Renal cortical epithelial cell (primary cell): ENCODE data around the gene MAGEA10. TPM values are rescaled to one million over a fixed set of nuclear protein-coding genes. Genes with fewer than 3 reads are reported as not detected.
"Not testable (repeated sequence)": the region's sequence is repeated elsewhere in the genome, so short reads cannot be mapped to it uniquely, and the experiment has no call there.

Source experiments
- DNase-seq: peaks from one replicate; pipeline ENCODE4 v3.0.0-alpha.2; 2011; ENCODE audit warnings: low read depth
- total RNA-seq: library from RNA; depleted of rRNA; stranded (reverse); fragments of >200 nt; gene quantifications from 2 replicates; pipeline ENCODE4 v1.2.3, GENCODE V29; 2014

Gene MAGEA10
- total RNA-seq = not detected in 2 replicates

DNA sequence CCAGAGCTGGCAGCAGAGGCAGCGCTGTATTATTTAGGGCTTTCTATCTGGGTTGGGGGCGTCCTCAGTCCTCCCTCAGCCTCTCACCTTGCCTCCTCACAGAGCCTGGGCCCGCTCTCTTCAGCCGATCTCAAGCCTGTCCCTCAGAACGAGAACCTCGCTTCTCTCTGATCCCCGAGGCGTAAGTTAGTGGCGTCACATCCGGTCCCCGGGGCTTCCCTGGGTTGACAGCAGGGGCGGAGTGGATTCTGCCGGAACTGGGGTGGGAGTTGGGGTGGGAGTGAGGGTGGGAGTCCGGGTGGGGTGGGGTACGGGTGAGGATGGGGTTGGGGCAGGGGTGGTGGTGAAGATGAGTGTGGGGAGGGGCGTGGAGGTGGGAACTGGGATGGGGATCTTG is at the start of gene MAGEA10:
MAGEA10 (minus strand) TSS at position 190 of the 397 bp plus-strand sequence. CDS start 2,957 bp downstream, outside the sequence.
- DNase-seq = no peak

DNA sequence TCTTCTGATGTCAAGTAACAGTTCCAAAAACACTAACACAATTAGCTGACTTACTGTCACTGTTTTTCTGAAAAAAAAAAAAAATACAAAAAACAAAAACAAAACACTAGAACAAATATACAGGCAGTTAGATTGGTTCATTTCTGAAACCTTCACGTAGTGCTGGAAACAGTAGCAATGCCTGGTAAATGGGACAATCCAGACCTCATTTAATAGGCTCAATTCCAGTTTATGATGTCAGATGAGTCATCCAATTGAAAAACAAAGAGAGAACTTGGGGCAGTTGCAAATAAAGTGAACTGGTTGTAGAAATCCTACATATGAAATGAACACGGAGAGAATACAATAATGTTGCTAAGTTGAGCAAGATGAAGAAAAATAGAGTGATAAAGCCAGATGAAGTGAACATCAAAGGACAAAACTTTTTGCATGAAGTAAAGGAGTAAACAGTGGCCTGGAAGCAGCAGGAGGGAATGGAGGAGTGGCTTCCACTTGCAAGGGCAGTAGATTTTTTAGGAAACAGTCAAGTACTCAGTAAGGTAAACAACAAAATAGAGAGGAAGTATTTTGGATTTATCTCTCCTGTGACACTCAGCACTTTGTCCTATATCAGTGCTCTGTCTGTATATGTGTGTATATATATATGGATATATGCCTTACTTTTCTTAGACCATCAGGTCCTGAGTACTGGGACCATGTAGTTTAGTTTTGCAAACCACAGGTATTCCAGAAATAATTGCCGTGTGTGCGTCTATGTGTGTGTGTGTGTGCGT is 39.3 kb upstream of the MAGEA10 start:
- DNase-seq = no peak

DNA sequence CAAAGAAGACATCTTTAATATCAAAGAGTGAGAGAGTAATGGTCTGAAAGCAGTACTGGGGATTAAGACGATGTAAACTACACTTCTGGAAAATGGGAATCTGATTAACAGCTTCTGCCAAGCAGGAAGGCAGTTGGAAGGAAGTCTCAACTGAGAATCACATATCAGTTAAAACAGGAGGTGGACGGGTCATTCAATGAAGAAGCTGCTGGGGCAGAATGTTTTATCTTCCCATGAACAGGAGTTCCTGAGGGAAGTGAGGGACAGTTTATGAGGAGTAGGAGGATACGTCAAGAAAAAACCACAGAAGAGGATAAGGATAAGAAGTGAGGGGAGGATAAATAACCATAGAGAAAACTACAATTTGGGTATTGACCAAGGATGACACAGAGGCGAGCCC is 38.7 kb upstream of the MAGEA10 start:
- DNase-seq = no peak

GRCh38 chrX:152175892-152176291 is 37.5 kb upstream of the MAGEA10 start:
- DNase-seq = not testable (repeated sequence)

- DNase-seq = not testable (repeated sequence)
Measured at GRCh38 chrX:152173923-152174322, 35.5 kb upstream of the MAGEA10 start.

DNA sequence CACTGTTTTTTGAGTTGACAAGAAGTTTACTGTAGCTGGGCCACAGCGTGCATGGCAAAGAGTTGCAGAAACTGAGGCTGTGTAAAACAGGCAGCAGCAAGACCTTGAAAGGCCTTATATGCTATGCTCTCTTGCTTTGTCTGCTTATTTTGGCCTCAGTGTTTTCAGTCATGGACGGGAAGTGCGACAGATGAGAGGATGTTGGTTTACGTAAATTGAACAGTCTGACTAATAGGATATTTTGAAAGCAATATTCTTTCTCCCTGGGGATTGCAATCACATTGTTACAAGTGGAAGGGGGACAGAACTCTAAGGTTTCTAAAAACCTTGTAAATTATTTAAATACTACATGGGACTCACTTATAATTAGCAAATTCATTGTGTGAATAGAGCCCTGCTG is 32.2 kb upstream of the MAGEA10 start:
- DNase-seq = no peak

- DNase-seq = no peak
Measured at GRCh38 chrX:152165033-152165743, 26.8 kb upstream of the MAGEA10 start.

DNA sequence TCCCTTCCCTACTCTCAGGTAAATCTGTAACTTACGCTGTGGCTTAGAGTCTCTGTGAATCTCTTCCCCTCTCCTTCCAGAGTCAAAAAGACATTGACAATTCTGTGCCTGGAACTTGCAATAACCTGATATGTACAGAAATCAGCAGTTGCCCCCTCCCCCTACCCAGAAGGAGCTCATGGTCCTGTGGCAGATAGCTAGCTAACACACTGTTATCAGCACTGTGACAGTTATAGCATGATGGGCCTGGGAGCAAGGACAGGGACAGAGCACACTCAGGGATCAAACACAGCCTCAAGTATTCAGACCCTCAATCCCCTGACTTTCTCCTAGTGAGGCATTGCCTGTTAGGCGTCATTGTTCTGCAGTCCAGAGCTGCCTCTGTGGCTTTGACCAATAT is 18.7 kb upstream of the MAGEA10 start:
- DNase-seq = no peak

DNA sequence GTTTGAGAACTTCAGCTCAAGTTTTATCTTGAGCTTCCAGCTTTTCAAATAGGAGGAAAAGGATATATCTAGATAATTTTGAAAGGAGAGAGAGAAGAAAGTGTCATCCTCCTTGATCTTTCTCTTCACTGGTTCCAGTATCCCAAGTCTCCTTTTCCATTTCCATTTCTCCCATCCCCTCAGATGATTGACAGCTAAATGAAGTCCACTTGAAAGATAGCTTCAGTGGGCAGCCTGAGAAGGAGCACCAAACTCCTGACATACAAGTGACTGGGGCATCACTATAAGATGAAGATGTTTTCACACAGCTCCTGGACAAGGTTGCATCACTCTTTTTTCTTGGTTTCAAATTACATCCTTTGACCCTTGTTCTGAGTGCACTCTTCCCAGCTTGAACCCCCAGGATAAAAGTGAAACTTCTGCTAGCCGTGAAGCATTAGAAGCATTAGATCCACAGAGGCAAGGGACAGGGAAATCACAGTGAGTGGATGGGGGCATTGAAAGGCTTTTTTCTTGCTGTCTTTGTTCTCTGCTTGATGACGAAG is 17.5 kb upstream of the MAGEA10 start:
- DNase-seq = no peak

- DNase-seq = no peak
Measured at GRCh38 chrX:152154050-152154449, 15.7 kb upstream of the MAGEA10 start.

GRCh38 chrX:152151256-152151655 is 12.9 kb upstream of the MAGEA10 start:
- DNase-seq = no peak

DNA sequence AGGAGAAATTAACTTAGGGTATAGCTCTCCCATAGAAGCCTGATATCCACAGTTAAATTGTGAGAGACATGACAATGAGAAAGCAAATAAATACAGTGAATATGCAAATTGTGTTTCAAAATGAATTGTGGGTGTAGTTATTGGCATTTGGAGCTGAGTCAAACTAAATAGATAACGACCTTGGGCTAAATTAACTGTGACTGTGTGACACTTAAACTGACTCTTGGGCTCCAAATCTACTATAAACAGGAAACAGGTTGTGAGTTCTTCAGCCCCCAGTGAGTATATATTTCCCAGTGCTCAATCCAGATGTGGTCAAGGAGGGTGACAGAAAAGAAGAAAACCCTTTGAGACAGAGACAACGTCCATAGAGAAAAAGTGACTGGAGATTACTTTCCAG is 11.3 kb upstream of the MAGEA10 start:
- DNase-seq = no peak

DNA sequence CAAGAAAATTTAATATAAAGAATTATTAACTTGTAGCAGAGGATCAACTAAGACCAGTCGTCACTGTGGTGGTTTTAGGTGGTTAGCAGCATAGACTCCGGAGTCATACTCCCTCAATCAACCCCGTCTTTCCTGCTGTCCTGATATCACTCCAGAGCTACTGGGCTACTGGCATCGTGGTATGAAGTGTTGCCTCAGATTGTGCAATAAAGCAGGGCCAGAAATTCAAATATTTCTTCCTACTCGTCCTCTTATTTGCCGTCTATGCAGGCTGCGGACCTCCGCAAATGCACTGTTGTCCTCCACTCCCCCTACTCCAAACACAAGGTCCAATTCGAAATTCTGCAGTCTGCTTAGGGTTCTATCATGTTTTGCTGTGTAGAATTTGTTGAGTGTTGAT is 1.2 kb upstream of the MAGEA10 start:
- DNase-seq = no peak

GRCh38 chrX:152137771-152138387 is 498 bp downstream of the MAGEA10 start:
- no peak for DNase-seq

- no peak for DNase-seq
Measured at GRCh38 chrX:152136312-152136711, 2.1 kb downstream of the MAGEA10 start.

GRCh38 chrX:152131525-152131924 is 6.9 kb downstream of the MAGEA10 start:
- no peak for DNase-seq

DNA sequence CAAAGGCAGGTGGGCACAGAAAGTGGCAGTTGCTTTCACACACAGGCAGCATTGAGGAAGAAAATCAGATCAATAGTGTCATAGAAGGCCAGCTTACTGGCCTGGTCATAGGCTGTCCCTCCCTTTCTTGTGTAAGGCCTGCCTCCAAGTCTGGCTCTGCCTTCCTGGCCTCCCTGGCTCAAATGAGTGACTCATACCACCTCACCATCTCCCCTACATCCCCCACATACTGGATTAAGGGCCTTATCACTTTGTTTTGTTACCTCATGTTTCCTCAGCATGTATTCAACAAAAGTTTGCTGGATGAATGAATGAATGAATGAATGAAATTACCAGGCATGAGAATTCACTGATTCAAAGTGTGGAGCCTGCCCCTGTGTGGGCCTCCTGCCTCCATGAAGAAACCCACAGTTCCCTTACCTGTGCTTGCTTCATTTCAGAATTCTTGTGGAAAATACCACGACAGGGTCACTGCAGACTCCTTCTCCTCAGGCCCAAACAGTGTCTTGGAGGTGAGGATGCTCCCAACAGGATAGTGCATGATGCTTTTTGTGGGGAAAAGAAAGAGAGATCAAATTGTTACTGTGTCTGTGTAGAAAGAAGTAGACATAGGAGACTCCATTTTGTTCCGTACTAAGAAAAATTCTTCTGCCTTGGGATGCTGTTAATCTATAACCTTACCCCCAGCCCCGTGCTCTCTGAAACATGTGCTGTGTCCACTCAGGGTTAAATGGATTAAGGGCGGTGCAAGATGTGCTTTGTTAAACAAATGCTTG is 9.1 kb downstream of the MAGEA10 start:
- DNase-seq = peak; percentile 1

DNA sequence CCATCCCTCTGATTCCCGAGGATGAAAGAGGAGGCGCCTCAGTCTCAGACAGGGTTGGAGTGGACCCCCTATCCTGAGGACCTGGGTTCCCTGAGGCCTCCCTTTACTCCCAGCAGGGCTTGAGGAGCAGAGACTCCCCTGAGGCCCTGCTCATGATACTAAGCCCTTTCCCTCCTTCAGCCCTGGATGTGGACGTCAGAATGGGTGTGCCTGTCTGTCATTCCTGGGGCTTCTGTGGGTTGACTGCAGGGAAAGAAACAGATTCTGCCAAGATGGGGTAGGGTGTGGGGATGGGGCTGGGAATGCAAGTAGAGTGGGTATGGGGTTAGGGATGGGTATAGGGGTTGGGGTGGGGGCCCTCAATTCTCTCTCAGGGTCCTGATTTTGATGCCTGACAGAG is 21.1 kb downstream of the MAGEA10 start:
- no peak for DNase-seq

DNA sequence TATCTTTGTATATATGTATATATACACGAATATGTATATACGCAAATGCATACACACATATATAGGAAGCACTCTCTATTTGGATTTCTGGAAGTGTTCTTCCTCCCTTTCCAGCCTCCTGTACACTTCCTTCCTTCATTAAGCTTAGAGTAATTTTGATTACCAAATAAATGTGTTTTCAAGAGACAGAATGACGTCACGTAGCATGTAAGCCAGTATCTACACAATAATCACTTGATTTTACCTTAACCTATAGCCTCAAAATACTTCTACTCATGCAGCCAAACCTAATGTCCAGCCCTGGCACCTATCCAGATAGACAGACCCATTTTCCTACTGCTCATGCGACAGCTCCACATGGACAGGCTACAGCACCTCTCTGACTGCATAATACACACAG is 29.9 kb downstream of the MAGEA10 start:
- DNase-seq = no peak

GRCh38 chrX:152103866-152104265 is 34.5 kb downstream of the MAGEA10 start:
- no peak for DNase-seq

DNA sequence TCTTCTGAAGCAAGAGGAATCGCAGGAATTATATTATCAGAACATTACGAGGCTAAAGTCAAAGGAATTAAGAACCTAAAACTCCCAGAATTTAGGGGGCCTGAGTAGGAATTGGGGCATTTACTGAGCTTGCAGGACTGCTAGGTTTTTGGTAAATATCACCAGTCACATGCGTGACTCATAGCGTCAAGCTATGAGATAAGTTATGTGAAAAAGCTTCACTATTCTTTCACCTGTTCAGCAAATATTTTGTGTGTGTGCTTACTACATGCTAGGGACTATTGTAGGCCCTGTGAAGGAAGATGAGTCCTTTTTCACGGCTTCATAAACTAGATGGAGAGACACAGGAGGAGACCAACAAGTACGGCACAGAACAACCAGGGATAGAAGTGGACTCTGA is 52.2 kb downstream of the MAGEA10 start:
- no peak for DNase-seq
